Lower lobe of right lung (tissue), 2 donors: ENCODE results near the gene TEX51. TPM values are rescaled to one million over a fixed set of nuclear protein-coding genes. Genes with fewer than 3 reads are reported as not detected.

Source experiments
- ATAC-seq, 2 donors: fragments of 200-7000 bp; cut with Tn5 transposase; one replicate each; pipeline ENCODE4 v1.9.1; 2020 to 2022; ENCODE audit warnings: mild to moderate bottlenecking in 2 of 2, moderate library complexity in 2 of 2
- DNase-seq: peaks from one replicate; pipeline ENCODE4 v3.0.0-alpha.2; 2020
- H3K27ac ChIP-seq: fragments of 200-600 bp; one replicate; pipeline ENCODE4 v1.8.0; 2022
- H3K27me3 ChIP-seq: fragments of 200-600 bp; one replicate; pipeline ENCODE4 v1.8.0; 2022; ENCODE audit warnings: low read depth
- H3K36me3 ChIP-seq: fragments of 200-600 bp; one replicate; pipeline ENCODE4 v1.8.0; 2022; ENCODE audit warnings: mild to moderate bottlenecking
- H3K4me1 ChIP-seq: fragments of 200-600 bp; one replicate; pipeline ENCODE4 v1.8.0; 2022
- H3K4me3 ChIP-seq: fragments of 200-600 bp; one replicate; pipeline ENCODE4 v1.8.0; 2022; ENCODE audit warnings: mild to moderate bottlenecking
- H3K9me3 ChIP-seq: fragments of 200-600 bp; one replicate; pipeline ENCODE4 v1.8.0; 2022
- CTCF ChIP-seq: fragments of 200-600 bp; IDR thresholded peaks from one replicate; pipeline ENCODE4 v1.8.0; 2022; ENCODE audit warnings: antibody characterized with exemption, mild to moderate bottlenecking
- intact Hi-C: fragments of 100-400 bp; cut with DNase I; formaldehyde crosslinking; loops from one replicate; pipeline ENCODE4 v1.11.0; 2022
- total RNA-seq: library from RNA; stranded (reverse); fragmentation: NEBNext Ultra II Directional; extraction: Animal tissue kit (Norgen Biotek cat#: 25700); gene quantifications from one replicate; pipeline ENCODE4 v1.2.1, GENCODE V29; 2021
- donor health status: DM: no; HTN: yes; CAD: no; lungs with severe emphysema.

TEX51 gene
- total RNA-seq, 1 donor from 2014 or later: not detected

- no peak for ATAC-seq
- no peak for DNase-seq
- no peaks in the 10 kb centered on the region for H3K36me3 ChIP-seq
- peaks cover 15% of the 10 kb centered on the region for H3K27me3 ChIP-seq
- no peak overlapping the region for H3K27ac ChIP-seq
- no peak overlapping the region for H3K4me3 ChIP-seq
- H3K9me3 ChIP-seq: no peaks in the 10 kb centered on the region
- H3K4me1 ChIP-seq: peaks cover 4% of the 10 kb centered on the region
- no peak for TF ChIP-seq CTCF
- intact Hi-C loops: no loop called here
Measured at GRCh38 chr2:126881591-126881990, 17.1 kb upstream of the TEX51 start.

GRCh38 chr2:126882181-126882580 lies 16.5 kb upstream of the TEX51 start:
- H3K9me3 ChIP-seq: no peaks in the 10 kb centered on the region
- H3K27ac ChIP-seq: no peak overlapping the region
- H3K4me3 ChIP-seq: no peak overlapping the region
- H3K36me3 ChIP-seq: no peaks in the 10 kb centered on the region
- DNase-seq: no peak
- ATAC-seq: no peak
- peaks cover 17% of the 10 kb centered on the region for H3K27me3 ChIP-seq
- intact Hi-C loops: no loop called here
- peaks cover 4% of the 10 kb centered on the region for H3K4me1 ChIP-seq
- TF ChIP-seq CTCF: no peak

- ATAC-seq: no peak
- no peaks in the 10 kb centered on the region for H3K9me3 ChIP-seq
- peaks cover 17% of the 10 kb centered on the region for H3K27me3 ChIP-seq
- H3K4me3 ChIP-seq: no peak overlapping the region
- no peaks in the 10 kb centered on the region for H3K36me3 ChIP-seq
- no peak overlapping the region for H3K27ac ChIP-seq
- H3K4me1 ChIP-seq: peaks cover 4% of the 10 kb centered on the region
- DNase-seq: no peak
- no peak for TF ChIP-seq CTCF
- intact Hi-C loops: no loop called here
Measured at GRCh38 chr2:126882736-126883665, 15.7 kb upstream of the TEX51 start.

GRCh38 chr2:126883666-126884040 lies 15.0 kb upstream of the TEX51 start:
- H3K4me1 ChIP-seq: peaks cover 4% of the 10 kb centered on the region
- no peaks in the 10 kb centered on the region for H3K36me3 ChIP-seq
- intact Hi-C loops: no loop called here
- DNase-seq: no peak
- no peak overlapping the region for H3K4me3 ChIP-seq
- no peaks in the 10 kb centered on the region for H3K9me3 ChIP-seq
- no peak overlapping the region for H3K27ac ChIP-seq
- TF ChIP-seq CTCF: no peak
- no peak for ATAC-seq
- peaks cover 17% of the 10 kb centered on the region for H3K27me3 ChIP-seq

GRCh38 chr2:126884861-126885750 lies 13.6 kb upstream of the TEX51 start:
- Histone ChIP-seq H3K27me3 (peaks cover 17% of the 10 kb centered on the region), H3K27ac (no peak overlapping the region), H3K4me3 (no peak overlapping the region), H3K9me3 (no peaks in the 10 kb centered on the region), H3K36me3 (no peaks in the 10 kb centered on the region), H3K4me1 (peaks cover 4% of the 10 kb centered on the region)
- intact Hi-C loops: no loop called here
- DNase-seq (no peak), ATAC-seq (no peak)
- no peak for TF ChIP-seq CTCF
